GM19240 (cell line): ENCODE results near the gene MAP3K5.
"Not testable (repeated sequence)": the region's sequence is repeated elsewhere in the genome, so short reads cannot be mapped to it uniquely, and the experiment has no call there.

Source experiments
- DNase-seq: peaks from one replicate; pipeline ENCODE4 v3.0.0; 2011; ENCODE audit warnings: low spot score; ENCODE audit not compliant: insufficient read length

The MAP3K5 gene

DNA sequence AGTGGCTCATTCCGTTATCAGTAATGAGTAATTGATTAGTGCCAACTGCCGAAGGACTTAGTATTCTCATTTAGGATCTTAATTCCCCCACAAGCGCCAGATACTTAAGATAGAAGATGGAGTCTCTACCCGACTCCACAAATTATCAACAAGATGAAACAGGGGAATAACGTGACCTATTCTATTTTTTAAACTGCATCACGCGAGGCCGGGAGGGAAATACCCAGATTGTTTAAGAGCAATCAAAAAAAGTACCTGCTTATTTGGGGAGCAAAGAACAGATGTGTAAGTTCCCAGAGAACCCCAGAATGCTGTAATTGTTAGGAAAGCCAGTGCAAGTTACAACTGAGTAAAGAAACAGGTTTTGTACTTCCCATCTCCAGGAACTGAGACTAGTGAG lies 1.1 kb upstream of the MAP3K5 start:
- no peak for DNase-seq

DNA sequence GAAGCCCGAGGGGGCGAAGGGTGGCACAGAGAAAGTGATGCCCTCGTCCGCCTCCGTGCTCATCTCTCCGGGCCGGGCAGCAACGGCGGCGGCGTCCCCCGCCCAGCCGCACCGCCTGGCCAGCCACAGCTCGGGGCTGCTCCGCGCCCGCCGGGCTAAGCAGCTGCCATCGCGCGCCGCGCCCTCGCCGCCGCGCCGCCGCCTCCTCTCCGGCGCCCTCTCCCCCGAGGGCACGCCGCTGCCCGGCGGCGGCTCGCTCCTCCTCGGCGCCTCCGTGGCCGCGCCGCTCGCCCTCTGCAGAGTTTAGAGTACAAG lies 225 bp downstream of the MAP3K5 start:
- no peak for DNase-seq

DNA sequence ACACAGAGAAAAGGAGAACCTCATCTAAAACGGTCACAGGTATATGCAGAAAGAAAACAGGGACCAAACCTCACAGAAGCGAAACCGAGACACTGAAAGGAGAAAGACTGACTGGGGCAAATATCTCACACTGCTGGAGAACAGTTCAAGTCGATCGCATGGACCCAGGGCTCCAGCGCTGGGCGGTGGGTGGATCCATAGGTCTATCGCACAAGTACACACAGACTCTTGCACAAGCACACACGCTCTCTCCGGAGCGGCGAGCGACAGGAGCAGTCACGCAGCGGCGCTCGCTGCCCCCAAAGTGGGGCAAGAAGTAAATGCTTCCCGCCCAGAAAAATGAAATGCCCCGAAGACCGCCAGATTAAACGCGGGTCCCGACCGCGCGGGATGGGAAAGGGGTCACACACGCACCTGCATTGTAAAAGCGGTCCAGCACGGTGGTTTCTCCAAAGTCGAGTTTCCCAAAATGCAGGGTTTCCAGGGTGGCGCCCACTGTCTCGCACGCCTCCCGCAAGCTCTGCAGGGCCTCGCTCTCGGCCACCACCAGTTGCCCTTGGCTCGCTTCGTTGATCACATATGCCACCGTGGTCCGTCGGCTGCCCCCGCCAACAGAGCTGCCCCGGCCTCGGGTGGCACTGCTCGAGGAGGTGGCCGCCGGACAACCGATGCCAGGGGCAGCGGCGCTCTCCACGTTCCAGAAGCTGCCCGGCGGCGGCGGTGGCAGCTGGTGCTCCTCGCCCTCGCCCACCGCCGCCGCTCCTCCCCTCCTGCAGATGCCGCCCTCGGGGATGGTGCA lies 782 bp downstream of the MAP3K5 start:
- no peak for DNase-seq

DNA sequence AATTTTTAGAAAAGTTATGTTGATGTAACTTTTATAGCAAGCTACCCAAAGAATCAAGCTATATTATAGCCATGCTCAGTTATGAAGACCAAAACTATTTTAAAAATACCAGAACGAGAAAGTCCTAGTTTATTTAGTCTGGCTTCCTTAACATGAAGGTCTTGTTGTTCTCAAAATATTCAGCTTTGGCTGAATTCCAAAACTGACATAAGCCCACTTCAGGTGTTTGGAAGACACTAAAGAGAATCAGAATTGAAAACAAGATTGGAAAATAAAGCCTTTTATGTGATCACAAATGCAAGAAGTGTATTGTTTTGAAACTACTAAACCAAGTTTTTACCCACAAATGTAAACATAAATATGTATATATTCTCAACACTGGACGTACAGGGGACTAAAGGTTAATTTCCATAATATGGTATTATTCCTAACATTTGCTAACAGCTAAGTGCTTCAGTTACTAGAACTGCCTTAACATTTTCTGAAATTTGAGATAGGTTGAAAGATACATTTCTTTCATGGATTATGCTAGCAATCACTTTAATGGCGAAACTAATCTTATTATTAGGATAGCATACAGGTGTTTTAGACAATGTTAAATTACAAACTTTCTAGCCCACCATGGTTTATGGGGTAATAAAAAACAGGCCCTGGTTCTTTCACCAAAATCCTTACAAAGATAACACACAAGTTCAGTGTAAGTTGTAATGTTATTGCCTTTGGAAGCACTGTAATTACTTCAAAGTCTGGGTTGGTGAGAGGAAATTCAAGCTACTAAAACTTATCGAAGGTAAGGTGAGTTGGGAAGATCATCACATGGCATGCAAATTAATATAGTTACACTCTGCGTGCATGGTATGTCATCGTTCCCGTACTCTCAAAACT lies 1.6 kb downstream of the MAP3K5 start:
- DNase-seq, result no peak

DNA sequence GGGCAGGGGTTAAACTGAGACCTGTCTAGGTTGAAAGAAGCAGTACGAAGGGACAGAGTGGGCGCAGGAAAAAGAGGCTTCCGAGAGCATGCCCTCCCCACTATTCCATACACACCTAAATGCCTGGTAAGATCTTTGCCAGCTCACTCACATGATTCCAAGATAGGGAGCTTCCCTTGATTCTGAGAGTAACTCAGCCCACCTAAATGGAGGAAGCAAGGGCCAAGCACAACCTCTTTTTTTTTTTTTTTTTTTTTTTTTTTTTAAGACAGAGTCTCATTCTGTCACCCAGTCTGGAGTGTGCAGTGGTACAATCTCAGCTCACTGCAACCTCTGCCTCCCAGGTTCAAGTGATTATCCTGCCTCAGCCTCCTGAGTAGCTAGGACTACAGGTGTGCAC lies 2.8 kb downstream of the MAP3K5 start:
- DNase-seq, result not testable (repeated sequence)

DNA sequence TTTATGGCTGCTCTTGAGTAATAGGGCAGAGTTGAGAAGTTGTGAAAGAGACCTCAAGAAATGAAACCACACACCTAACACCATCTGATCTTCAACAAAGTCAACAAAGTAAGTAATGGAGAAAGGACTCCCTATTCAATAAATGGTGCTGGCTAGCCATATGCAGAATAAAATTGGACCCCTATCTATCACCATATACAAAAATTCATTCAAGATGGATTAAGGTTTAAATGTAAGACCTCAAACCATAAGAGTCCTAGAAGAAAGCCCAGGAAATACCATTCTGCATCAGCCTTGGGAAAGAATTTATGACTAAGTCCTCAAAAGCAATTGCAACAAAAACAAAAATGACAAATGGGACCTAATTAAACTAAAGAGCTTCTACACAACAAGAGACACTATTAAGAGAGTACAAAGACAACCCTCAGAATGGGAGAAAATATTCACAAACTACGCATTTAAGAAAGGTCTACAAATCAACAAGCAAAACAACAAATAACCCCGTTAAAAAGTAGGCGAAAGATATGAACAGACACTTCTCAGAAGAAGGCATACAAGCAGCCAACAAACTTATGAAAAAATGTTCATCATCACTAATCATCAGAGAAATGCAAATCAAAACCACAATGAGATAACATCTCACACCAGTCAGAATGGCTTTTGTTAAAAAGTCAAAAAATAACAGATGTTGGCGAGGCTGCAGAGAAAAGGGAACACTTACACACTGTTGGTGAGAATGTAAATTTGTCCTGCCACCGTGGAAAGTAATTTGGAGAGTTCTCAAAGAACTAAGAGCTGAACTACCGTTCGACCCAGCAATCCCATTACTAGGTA lies 4.0 kb downstream of the MAP3K5 start:
- DNase-seq, result no peak

DNA sequence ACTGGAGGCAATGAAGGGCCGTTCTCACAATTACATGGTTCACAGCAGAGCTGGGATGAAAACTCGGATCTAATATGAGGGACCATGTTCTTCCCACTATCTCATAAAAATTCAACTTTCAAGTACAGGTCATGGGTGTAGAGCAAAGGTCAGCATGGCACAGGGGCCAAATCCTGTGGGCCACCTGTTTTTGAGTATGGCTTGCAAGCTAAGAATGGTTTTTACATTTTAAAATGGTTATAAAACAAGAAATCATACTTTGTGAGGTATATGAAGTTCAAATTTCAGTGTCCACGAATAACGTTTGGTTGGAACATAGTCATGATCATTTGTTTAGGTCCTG lies 4.6 kb downstream of the MAP3K5 start:
- DNase-seq, result no peak

DNA sequence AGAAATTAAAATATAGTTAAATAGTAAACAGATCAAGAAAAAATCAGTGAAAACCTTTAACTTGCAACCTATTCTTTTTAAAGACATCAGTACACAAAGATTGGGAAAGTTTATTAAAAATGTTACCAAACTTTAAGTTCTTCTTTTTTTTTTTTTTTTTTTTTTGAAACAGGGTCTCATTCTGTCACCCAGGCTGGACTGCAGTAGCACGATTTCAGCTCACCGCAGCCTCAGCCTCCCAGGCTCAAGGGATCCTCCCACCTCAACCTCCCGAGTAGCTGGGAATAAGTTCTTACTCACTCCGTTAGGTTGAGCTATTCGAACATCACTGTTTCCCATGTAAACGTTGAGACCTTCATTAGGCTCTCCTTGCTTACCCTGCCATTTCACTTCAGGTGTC lies 5.6 kb downstream of the MAP3K5 start:
- DNase-seq, result no peak

DNA sequence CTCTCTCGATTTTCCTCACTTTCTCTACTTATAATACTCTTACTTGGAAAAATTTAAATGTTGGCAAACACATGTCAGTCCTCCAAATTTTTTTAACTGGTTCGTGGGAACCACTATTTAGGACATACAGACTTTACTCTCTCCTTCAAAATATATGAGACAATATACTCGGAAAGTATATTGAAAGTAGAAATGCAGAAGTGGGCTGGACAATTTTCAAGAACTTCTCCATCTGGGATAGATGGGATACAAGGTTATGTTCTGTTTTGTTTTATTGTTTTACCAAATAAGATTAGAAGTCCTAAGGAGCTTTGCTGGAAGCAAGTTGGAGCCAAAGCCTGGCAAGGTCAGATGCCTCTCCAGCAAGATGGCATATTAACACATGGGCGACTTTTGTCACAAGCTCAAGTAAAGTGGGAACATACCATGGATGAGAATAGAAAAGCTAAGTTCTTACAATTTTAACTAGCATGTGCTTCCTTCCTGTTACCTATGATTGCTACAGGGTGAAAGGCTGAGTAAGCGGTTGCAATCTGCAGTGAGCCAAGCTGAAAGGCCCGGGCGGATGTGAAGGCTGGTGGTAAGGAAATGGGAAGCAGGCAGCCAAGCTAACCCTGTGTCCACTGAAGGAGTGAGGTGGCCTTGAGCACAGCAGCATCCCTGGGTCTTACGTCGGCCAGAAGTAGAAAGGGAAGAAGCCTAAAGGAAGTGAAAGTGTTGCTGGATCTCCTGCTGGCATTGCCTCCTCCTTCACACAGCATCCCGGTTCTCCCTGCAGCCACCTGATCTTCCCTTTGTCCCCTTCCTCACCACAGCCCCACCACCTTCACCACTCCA lies 7.1 kb downstream of the MAP3K5 start:
- DNase-seq, result no peak

DNA sequence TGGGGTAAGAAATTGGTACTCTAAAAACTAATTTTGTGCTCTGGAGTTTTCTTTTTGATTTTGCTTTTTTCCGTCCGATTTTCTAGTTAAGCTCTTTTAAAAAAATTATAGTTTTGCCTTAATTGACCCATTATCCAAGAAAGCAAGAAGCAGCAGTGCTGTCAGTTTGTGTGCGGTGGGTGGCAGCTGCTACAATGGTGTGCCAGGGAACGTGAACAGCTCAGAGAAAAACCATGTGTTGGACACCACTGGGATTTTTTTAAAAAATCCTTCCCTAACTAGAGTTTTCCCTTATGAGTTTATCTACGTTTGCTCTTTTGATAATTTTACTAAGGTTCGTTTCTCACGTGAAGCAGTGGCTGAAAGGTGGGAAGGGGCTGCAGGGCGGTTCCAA lies 8.0 kb downstream of the MAP3K5 start:
- no peak for DNase-seq

DNA sequence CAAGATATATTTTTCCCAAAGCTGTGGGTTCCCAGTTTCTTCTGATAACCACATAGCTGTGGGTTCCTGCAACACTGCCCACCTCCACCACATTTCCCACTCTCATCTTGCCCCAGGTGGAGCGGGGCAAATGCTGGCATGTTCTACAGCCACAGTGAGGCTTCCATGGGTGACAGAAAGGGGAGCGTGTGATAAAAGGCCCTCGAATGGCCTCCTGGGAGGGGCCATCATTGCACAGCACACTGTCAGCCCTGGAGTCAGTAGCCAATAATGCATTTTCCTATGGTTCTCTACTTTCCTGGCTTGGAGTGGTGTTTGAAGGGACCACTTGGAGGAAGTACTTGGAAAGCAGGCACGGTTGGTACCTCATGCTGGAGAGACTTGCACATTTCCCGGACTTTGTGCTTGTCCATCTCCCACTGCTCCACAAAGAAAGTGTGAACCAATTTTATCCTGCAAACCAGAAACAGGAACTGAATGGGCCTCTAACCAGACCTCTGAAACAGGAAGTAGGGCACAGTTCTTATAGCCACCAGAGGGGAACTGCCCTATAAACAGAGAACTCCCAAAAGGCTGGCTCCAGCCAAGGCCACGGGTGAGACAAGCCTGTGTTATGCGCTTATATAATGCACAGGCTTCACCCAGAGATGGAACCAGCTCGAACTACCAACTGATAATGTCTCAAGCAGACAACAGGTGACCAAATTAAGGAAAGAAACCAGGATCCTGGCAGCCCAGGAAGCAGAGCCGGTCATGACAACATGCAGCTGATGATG lies 8.6 kb downstream of the MAP3K5 start:
- DNase-seq, result no peak

DNA sequence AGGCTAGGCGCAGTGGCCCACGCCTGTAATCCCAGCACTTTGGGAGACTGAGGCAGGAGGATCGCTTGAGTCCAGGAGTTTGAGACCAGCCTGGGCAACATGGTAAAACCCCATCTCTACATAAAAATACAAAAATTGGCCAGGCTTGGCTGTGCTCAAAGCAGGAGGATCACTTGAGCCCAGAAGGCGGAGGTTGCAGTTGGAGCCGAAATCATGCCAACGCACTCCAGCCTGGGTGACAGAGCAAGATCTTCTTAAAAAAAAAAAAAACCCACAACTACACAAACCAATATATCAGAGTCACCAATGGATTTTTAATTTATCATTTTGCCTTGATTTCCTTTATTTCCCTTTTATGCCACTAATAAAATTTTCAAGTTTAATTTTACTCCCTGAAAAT lies 9.3 kb downstream of the MAP3K5 start:
- no peak for DNase-seq

DNA sequence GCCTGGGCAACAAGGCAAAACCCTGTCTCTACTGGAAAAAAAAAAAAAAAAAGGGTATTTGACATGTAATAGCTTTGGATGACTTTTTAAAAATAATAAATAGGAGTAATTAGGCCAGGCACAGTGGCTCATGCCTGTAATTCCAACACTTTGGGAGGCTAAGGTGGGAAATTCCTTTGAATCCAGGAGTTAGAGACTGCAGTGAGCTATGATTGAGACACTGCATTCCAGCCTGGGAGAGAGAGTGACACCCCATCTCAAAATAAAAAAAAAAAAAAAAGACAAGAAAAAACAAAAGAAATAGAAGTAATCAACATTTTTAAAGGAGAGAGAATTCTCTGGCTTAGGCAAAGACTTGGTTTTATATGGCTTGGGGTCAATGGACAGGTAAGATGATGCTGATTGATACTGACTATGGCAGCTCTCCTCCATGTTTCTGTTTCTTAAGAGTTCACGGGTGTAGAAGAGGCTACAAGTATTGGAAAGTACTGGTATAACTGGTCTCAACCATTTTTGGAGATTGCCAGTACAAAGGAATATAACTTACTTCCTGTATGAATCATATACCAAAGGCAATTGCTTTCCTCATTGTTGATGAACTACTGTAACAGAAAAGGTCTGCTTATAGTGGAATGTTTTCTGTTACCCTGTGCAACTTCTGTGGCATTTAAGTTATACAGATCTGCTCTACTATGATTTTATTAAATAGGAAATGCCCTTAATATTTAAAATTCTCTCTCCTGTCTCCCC lies 10.1 kb downstream of the MAP3K5 start:
- DNase-seq, result no peak

DNA sequence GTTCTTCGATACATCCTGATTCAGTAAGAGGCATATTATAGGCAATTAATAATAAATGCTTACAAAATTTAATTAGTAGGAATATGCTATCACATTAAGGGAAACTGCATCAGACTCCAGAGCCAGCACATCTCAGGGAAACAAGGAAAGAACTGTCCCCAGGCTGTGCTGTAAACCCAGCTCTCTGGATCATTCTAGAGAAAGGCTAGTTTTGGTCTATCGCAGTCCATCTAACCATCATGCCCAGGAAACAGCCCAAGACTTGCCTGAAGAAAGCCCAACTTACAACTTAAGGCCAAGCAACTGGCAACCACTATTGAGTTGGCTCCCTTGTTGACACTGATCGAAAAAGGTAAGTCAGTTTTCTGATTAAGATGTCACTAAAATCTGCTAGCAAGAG lies 11.3 kb downstream of the MAP3K5 start:
- no peak for DNase-seq

DNA sequence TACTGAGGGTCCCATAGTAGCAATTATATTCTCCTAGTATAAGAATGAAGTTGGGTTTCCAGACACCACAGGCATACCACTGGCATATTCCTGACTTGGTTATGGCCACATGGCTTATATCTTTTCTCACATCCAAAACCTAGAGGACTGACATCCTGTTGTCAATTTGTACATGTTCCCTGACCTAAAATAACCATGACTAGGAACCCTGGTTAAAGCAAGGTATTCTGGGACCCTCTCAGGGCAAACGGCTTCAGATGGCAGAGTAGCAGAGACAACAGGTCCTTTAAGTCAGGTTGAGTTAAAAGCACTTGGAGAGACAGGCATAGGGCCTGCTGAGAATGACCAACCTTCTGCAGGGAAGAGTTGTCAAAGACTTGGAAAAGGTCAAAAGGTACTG lies 12.6 kb downstream of the MAP3K5 start:
- DNase-seq, result no peak

DNA sequence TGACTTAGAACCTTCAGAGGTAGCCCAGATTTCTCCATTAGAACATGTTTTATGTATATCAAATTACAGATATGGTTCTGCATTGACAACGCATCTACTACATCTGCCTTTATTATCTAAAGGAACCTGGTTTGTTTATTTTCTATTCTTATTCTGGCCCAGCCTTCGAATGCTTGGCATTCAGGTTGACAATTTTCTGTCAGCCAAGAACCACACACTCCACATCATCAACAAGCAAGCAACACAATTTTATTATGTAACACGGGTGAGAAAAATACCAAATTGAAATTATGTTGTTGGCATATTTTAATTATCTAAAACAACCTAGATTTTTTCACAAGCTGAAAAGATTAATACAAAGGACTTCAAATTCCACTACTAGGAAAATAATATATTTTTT lies 14.6 kb downstream of the MAP3K5 start:
- DNase-seq, result no peak

DNA sequence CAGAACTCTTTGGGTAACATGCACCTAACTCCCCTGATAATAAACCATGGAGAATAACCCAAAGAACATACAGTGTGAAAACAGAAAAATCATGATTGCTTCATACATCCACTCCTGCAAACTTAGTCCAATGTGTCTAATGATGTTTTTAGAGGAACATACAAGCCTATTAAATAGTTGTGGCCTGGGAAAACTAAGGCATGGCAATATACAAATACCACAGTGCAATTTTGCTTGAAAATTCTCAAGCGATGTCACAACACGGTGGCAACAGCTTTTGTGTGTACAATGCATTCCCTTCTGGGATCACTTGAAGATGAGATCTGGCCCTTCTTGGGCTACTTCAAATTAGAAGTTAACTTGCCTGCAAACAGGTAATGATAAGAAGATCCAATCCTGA lies 16.7 kb downstream of the MAP3K5 start:
- DNase-seq, result no peak

DNA sequence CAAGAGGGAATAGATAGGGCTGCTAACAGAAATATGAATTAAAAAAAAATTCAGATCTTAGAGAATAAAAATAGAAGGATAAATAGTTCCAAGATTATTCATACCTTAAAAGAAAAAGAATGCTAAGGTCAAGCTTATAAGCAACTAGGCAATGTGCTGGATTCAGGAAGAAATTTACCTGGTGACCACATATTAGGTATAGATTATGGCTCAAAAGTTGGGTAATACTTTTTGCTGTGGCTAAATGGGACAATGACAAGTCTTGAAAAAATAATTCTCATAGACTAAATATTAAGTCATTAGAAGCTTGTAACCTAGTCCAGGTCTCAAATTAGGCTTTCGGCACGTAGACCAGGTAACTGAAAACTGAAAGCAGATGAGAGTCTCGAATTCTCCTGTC lies 17.2 kb downstream of the MAP3K5 start:
- DNase-seq, result no peak

DNA sequence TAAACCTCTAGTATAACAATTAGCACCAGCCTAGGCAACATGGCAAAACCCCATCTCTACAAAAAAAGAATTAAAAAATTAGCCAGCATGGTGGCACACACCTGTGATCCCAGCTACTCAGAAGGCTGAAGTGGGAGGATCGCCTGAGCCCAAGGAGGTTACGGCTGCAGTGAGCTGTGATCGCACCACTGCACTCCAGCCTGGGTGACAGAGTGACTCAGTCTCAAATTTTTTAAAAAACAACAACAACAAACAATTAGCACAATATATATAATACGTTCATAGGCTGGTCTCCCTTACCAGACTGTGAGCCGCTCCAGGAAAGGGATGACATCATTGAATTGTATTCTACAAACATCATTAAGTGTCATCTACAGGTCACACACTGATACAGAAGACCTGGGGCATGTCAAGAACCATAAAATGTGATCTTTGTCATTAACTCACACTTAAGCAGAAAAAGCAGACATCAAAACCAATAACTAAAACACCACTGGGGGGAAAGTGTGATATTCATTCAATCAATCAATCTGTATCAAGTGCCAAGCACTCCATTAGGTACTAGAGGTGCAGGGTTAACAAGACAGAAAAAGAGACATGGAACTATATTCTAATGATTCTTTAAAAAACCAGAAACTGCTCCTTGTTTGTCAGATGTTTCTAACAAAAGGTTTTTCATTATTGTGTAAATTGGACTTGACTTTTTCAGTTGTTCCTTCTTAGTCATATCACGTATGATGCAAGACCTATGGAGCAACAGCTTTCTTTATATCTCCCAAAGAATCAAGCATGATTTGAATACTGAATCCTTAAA lies 17.8 kb downstream of the MAP3K5 start:
- no peak for DNase-seq
